ENCODE measurements around the gene GATAD1. TPM values are rescaled to one million over a fixed set of nuclear protein-coding genes. Genes with fewer than 3 reads are reported as not detected.

The GATAD1 gene
- total and polyA plus RNA-seq, 2 of the 13 experiments (the other 11 are each of a cell fraction or from before 2014, with no cell fraction given) = 20.6 to 42.1 TPM

- TF ChIP-seq ZMYM4 (CRISPR knock-in tag; IDR thresholded peaks at IDR 0.05) = 0 out of 2 replicates have a peak, but pooled peaks have one; percentile 29
- TF ChIP-seq ESRRA (CRISPR knock-in tag; IDR thresholded peaks at IDR 0.05; ENCODE audit: low read depth) = peak; percentile 72; the same call in 1 of the 2 replicates
- 0 out of 2 replicates have a peak, but pooled peaks have one; percentile 59 for TF ChIP-seq FOXO1 (CRISPR knock-in tag; IDR thresholded peaks at IDR 0.05)
- no peak for TF ChIP-seq NONO (IDR thresholded peaks at IDR 0.05)
- TF ChIP-seq NONO (CRISPR knock-in tag; conservative IDR thresholded peaks at IDR 0.05) = no peak
- TF ChIP-seq NR2F6 (IDR thresholded peaks at IDR 0.05) = peak; percentile 67
- peak; percentile 88 for TF ChIP-seq NR2F6 (CRISPR knock-in tag; IDR thresholded peaks at IDR 0.05)
- no peak for TF ChIP-seq AFF4 (CRISPR knock-in tag; IDR thresholded peaks at IDR 0.05)
These were observed 57.3 kb downstream of the GATAD1 start (continued) for GRCh38 chr7:92504563-92504962.

GRCh38 chr7:92506363-92506762 lies 59.1 kb downstream of the GATAD1 start:
- TF ChIP-seq SRSF9 (IDR thresholded peaks at IDR 0.05; ENCODE audit: borderline replicate concordance, insufficient read depth, low read depth, low read length, poor library complexity, severe bottlenecking) (no peak), SOX6 (IDR thresholded peaks at IDR 0.05) (no peak), SOX6 (CRISPR knock-in tag; IDR thresholded peaks at IDR 0.05) (no peak), IRX3 (CRISPR knock-in tag; IDR thresholded peaks at IDR 0.05; ENCODE audit: borderline replicate concordance, low read depth) (no peak), MAFK (conservative IDR thresholded peaks at IDR 0.05 in 1 of 2, IDR thresholded peaks at IDR 0.05 in 1 of 2; ENCODE audit: low read length in 2 of 2) (peak; percentile 58 to 73), ZNF614 (CRISPR knock-in tag; IDR thresholded peaks at IDR 0.05; ENCODE audit: borderline replicate concordance) (no peak), NFKBIZ (CRISPR knock-in tag; IDR thresholded peaks at IDR 0.05) (no peak), MAFF (IDR thresholded peaks at IDR 0.05; ENCODE audit: low read depth, low read length) (peak; percentile 53)
- H3K4me1 ChIP-seq (ENCODE audit: insufficient read depth, low read length) = peaks cover 9% of the 10 kb centered on the region
- POLR2A ChIA-PET = no interaction called here
- H3K4me2 ChIP-seq (ENCODE audit: low read depth, low read length) = no peak overlapping the region
- CTCF ChIA-PET (ENCODE audit: low intra/inter-chr PET ratio, low total read pairs) = no interaction called here
- H3K79me2 ChIP-seq (ENCODE audit: insufficient read depth, low read length) = no peaks in the 10 kb centered on the region
- no peak overlapping the region for H3K9ac ChIP-seq (ENCODE audit: insufficient read depth, low read depth, low read length)
- no peak overlapping the region for H3K4me3 ChIP-seq (replicated peaks in 1 of 3; ENCODE audit: insufficient read depth in 1 of 3, low read depth in 2 of 3, low read length in 3 of 3)
- 88% methylated on average over 2 of the region's 2 CpGs for WGBS (ENCODE audit: low lambda C conversion rate)
- no peaks in the 10 kb centered on the region for H3K27me3 ChIP-seq (ENCODE audit: control insufficient read depth in 1 of 2, insufficient read depth in 2 of 2, low read length in 2 of 2)
- no peak for ATAC-seq
- no peak for FAIRE-seq
- in situ Hi-C loops (cut with HindIII; ENCODE audit: extremely low pct_ligation_motif_present, low pct_unique_long_range_greater_than_20kb) = no loop called here
- H4K20me1 ChIP-seq (ENCODE audit: insufficient read depth, low read length) = no peaks in the 10 kb centered on the region
- no peaks in the 10 kb centered on the region; a peak in 1 of 5 replicates for H3K36me3 ChIP-seq (replicated peaks in 1 of 2; ENCODE audit: control insufficient read depth in 1 of 2, insufficient read depth in 2 of 2, low read length in 2 of 2)
- H3K27ac ChIP-seq (ENCODE audit: extremely low read length, insufficient read depth, low read length) = no peak overlapping the region
- no TSS peak for BruUV-seq (replicated peaks)
- no peaks in the 10 kb centered on the region for H3K9me3 ChIP-seq (ENCODE audit: low read length)
- H2AFZ ChIP-seq (ENCODE audit: low read length) = no peak overlapping the region
- DNase-seq (ENCODE audit: low spot score) = no peak
- intact Hi-C loops (cut with micrococcal nuclease; ENCODE audit: unreplicated experiment) = no loop called here
